PC-9 (cell line): ENCODE results near the gene EPS8L2. TPM values are rescaled to one million over a fixed set of nuclear protein-coding genes. Genes with fewer than 3 reads are reported as not detected.
"Not testable (repeated sequence)": the region's sequence is repeated elsewhere in the genome, so short reads cannot be mapped to it uniquely, and the experiment has no call there.

ENCODE experiments used
- BruUV-seq: library from RNA; stranded (reverse); fragments of 400-500 nt; replicated peaks from 2 replicates; lab custom pipeline; 2021; lab: Mats Ljungman, UMichigan
- CTCF ChIA-PET: fragments of 300-600 bp; sonication (Branson Sonifier 250); formaldehyde crosslinking; loops from one replicate; lab custom pipeline; 2022; ENCODE audit warnings: antibody characterized with exemption; lab: Charles Lee
- POLR2A ChIA-PET: fragments of 300-600 bp; sonication (Branson Sonifier 250); formaldehyde crosslinking; loops from one replicate; lab custom pipeline; 2022; ENCODE audit warnings: antibody characterized with exemption; ENCODE audit not compliant: unreplicated experiment; lab: Charles Lee
- DNase-seq, 2 experiments: peaks; one replicate each; pipeline versions ENCODE4 v3.0.0 to v3.0.0-alpha.2; 2015 to 2022; ENCODE audit warnings: mixed read lengths in 1 of 2
- H2AFZ ChIP-seq: fragments of 200-600 bp; sonication (generic); 2 replicates; pipeline ENCODE4 v1.8.1; 2017; ENCODE audit warnings: antibody characterized with exemption
- H3F3A ChIP-seq: fragments of 200-600 bp; sonication (generic); 2 replicates; pipeline ENCODE4 v1.8.1; 2017; ENCODE audit warnings: antibody characterized with exemption, mild to moderate bottlenecking, low read depth; ENCODE audit not compliant: insufficient read depth
- H3K27ac ChIP-seq: fragments of 200-600 bp; sonication (generic); 2 replicates; pipeline ENCODE4 v1.6.1; 2016; ENCODE audit warnings: mixed run types
- H3K27me3 ChIP-seq: fragments of 200-600 bp; sonication (generic); 2 replicates; pipeline ENCODE4 v1.6.1; 2016; ENCODE audit warnings: low read depth, mixed run types; ENCODE audit not compliant: insufficient read depth
- H3K36me3 ChIP-seq: fragments of 200-600 bp; sonication (generic); 2 replicates; pipeline ENCODE4 v1.6.1; 2016; ENCODE audit warnings: low read depth, mixed run types
- H3K4me1 ChIP-seq: fragments of 200-600 bp; sonication (generic); replicated peaks from 2 replicates; pipeline ENCODE4 v1.6.1; 2016; ENCODE audit warnings: mixed run types; ENCODE audit not compliant: insufficient read depth
- H3K4me2 ChIP-seq: fragments of 200-600 bp; sonication (generic); 2 replicates; pipeline ENCODE4 v1.6.1; 2017; ENCODE audit warnings: mixed run types
- H3K4me3 ChIP-seq: fragments of 200-600 bp; sonication (generic); 2 replicates; pipeline ENCODE4 v1.6.1; 2016; ENCODE audit warnings: mixed run types
- H3K79me2 ChIP-seq: fragments of 200-600 bp; sonication (generic); 2 replicates; pipeline ENCODE4 v1.6.1; 2017; ENCODE audit warnings: low read depth, mixed run types
- H3K9me2 ChIP-seq: fragments of 200-600 bp; sonication (generic); 2 replicates; pipeline ENCODE4 v1.8.1; 2017; ENCODE audit warnings: mild to moderate bottlenecking; ENCODE audit not compliant: insufficient read depth
- H3K9me3 ChIP-seq: fragments of 200-600 bp; sonication (generic); 2 replicates; pipeline ENCODE4 v1.8.1; 2016; ENCODE audit warnings: low read depth; ENCODE audit not compliant: insufficient read depth
- H4K20me1 ChIP-seq: fragments of 200-600 bp; sonication (generic); 2 replicates; pipeline ENCODE4 v1.8.1; 2017; ENCODE audit not compliant: insufficient read depth
- CTCF ChIP-seq: fragments of 200-600 bp; sonication (generic); conservative IDR thresholded peaks from 2 replicates; pipeline ENCODE4 v1.6.1; 2017; ENCODE audit warnings: mixed run types, antibody characterized with exemption, mild to moderate bottlenecking, moderate library complexity
- EZH2 ChIP-seq: fragments of 200-600 bp; sonication (generic); IDR thresholded peaks from 2 replicates; pipeline ENCODE4 v1.8.0; 2017; ENCODE audit warnings: antibody characterized with exemption, low read depth
- intact Hi-C: fragments of 100-400 bp; cut with micrococcal nuclease; formaldehyde crosslinking; loops from one replicate; pipeline ENCODE4 v1.10.0; 2022; ENCODE audit not compliant: unreplicated experiment
- total RNA-seq: library from RNA; stranded (reverse); gene quantifications from 2 replicates; pipeline ENCODE4 v1.2.3, GENCODE V29; 2021

The EPS8L2 gene
- total RNA-seq, 1 experiment from 2014 or later: 229 TPM

- TF ChIP-seq EZH2 (no peak), CTCF (no peak)
- POLR2A ChIA-PET: no interaction called here
Measured at GRCh38 chr11:688681-689080, 17.4 kb upstream of the EPS8L2 start.

GRCh38 chr11:689625-690024 lies 16.4 kb upstream of the EPS8L2 start:
- ChIA-PET POLR2A (no interaction called here), CTCF (no interaction called here)
- 0 out of 2 replicates have a peak, but pooled peaks cover 18% of the 10 kb centered on the region for H3K4me1 ChIP-seq
- no peak for DNase-seq
- no peaks in the 10 kb centered on the region for H3K36me3 ChIP-seq
- H3F3A ChIP-seq: no peaks in the 10 kb centered on the region
- H4K20me1 ChIP-seq: peaks cover 11% of the 10 kb centered on the region
- no peaks in the 10 kb centered on the region for H3K9me3 ChIP-seq
- H3K79me2 ChIP-seq: peaks cover 34% of the 10 kb centered on the region
- no peak for TF ChIP-seq CTCF
- no peak for TF ChIP-seq EZH2
- no peak overlapping the region for H3K27ac ChIP-seq
- no TSS peak for BruUV-seq
- no peaks in the 10 kb centered on the region for H3K9me2 ChIP-seq
- no peak overlapping the region for H2AFZ ChIP-seq
- no peak overlapping the region for H3K4me3 ChIP-seq
- H3K4me2 ChIP-seq: no peak overlapping the region
- intact Hi-C loops: no loop called here
- no peaks in the 10 kb centered on the region for H3K27me3 ChIP-seq

More at GRCh38 chr11:688681-689080, 17.4 kb upstream of the EPS8L2 start:
- Histone ChIP-seq H2AFZ (no peak overlapping the region), H3K4me2 (no peak overlapping the region), H3K27ac (no peak overlapping the region), H3K9me2 (no peaks in the 10 kb centered on the region), H3K36me3 (no peaks in the 10 kb centered on the region), H3F3A (no peaks in the 10 kb centered on the region), H4K20me1 (peaks cover 11% of the 10 kb centered on the region), H3K4me1 (0 out of 2 replicates have a peak, but pooled peaks cover 10% of the 10 kb centered on the region), H3K4me3 (no peak overlapping the region), H3K9me3 (no peaks in the 10 kb centered on the region), H3K27me3 (no peaks in the 10 kb centered on the region), H3K79me2 (peaks cover 28% of the 10 kb centered on the region)
- intact Hi-C loops: no loop called here
- no TSS peak for BruUV-seq
- CTCF ChIA-PET: no interaction called here
- DNase-seq: no peak

- POLR2A ChIA-PET, H3K9me3 ChIP-seq, H3K4me3 ChIP-seq, CTCF ChIA-PET, H2AFZ ChIP-seq, H3F3A ChIP-seq, BruUV-seq, H3K27ac ChIP-seq, H3K4me2 ChIP-seq, H3K9me2 ChIP-seq, intact Hi-C loops, H3K27me3 ChIP-seq, H3K36me3 ChIP-seq, DNase-seq: not testable (repeated sequence)
- Histone ChIP-seq H3K79me2 (peaks cover 34% of the 10 kb centered on the region), H4K20me1 (peaks cover 11% of the 10 kb centered on the region), H3K4me1 (0 out of 2 replicates have a peak, but pooled peaks cover 18% of the 10 kb centered on the region)
Measured at GRCh38 chr11:690244-690643, 15.8 kb upstream of the EPS8L2 start.
